Uterus (tissue), 2 donors: Measurements from ENCODE around the gene BPIFB4.

Source experiments
- POLR2A ChIP-seq, 2 donors: fragments of 450-650 bp; IDR thresholded peaks; one replicate each; pipeline ENCODE4 v1.6.1; 2016; ENCODE audit warnings: antibody characterized with exemption in 2 of 2, mild to moderate bottlenecking in 1 of 2, moderate library complexity in 1 of 2
- TF ChIP-seq, protein P1 (sequence below), 4 experiments: fragments of 200-600 bp in 2 of 4; fragments of 450-650 bp in 2 of 4; sonication (generic) in 2 of 4; IDR thresholded peaks; one replicate each; pipeline ENCODE4 v1.5.1; 2016 to 2019; ENCODE audit warnings: antibody characterized with exemption in 4 of 4, mild to moderate bottlenecking in 2 of 4, moderate library complexity in 1 of 4

DNA sequence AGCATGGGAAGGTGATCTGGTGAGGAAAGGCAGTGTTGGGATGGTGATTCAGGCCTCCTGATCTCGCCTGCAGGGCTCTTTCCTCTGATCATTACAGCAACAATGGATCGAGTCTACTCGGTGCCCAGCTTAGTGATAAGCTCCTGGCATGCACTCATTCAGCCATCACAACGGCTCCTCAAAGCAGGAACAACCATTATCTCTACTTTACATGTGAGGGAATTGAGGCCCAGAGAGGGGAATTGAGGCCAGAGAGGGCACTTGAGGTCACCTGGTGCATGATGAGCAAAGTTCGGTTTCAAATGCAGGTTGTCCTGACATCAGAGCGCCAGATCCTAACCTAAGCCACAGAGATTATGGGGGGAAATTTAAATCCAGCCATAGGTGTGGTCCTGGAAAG is 46.5 kb downstream of the BPIFB4 start:
- TF ChIP-seq, protein P1, sequence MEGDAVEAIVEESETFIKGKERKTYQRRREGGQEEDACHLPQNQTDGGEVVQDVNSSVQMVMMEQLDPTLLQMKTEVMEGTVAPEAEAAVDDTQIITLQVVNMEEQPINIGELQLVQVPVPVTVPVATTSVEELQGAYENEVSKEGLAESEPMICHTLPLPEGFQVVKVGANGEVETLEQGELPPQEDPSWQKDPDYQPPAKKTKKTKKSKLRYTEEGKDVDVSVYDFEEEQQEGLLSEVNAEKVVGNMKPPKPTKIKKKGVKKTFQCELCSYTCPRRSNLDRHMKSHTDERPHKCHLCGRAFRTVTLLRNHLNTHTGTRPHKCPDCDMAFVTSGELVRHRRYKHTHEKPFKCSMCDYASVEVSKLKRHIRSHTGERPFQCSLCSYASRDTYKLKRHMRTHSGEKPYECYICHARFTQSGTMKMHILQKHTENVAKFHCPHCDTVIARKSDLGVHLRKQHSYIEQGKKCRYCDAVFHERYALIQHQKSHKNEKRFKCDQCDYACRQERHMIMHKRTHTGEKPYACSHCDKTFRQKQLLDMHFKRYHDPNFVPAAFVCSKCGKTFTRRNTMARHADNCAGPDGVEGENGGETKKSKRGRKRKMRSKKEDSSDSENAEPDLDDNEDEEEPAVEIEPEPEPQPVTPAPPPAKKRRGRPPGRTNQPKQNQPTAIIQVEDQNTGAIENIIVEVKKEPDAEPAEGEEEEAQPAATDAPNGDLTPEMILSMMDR (IDR thresholded peaks at IDR 0.05), result no peak
- TF ChIP-seq POLR2A (IDR thresholded peaks at IDR 0.05), result no peak
